Activated CD4-positive, alpha-beta T cell treated with anti-CD3 and anti-CD28 coated beads, Interleukin-2, amount 10 ng/mL, durations not matched to agents 24 days and 14 days (primary cell): ENCODE results near the gene TRMT11. TPM values are rescaled to one million over a fixed set of nuclear protein-coding genes. Genes with fewer than 3 reads are reported as not detected.
"Not testable (repeated sequence)": the region's sequence is repeated elsewhere in the genome, so short reads cannot be mapped to it uniquely, and the experiment has no call there.

Experiments
- DNase-seq: peaks from one replicate; pipeline ENCODE4 v3.0.0; 2022
- H3K27ac Mint-ChIP-seq: one replicate; pipeline ENCODE4 v1.8.0; 2022; ENCODE audit warnings: mild to moderate bottlenecking, mixed read lengths
- H3K27me3 Mint-ChIP-seq: one replicate; pipeline ENCODE4 v1.8.0; 2022; ENCODE audit warnings: mixed read lengths
- H3K36me3 Mint-ChIP-seq: one replicate; pipeline ENCODE4 v1.8.0; 2022; ENCODE audit warnings: low read depth, mild to moderate bottlenecking, mixed read lengths
- H3K4me1 Mint-ChIP-seq: one replicate; pipeline ENCODE4 v1.8.0; 2021; ENCODE audit warnings: mixed read lengths
- H3K4me3 Mint-ChIP-seq: one replicate; pipeline ENCODE4 v1.8.0; 2022; ENCODE audit warnings: mild to moderate bottlenecking, moderate library complexity, mixed read lengths
- H3K9me3 Mint-ChIP-seq: one replicate; pipeline ENCODE4 v1.8.0; 2021; ENCODE audit warnings: mixed read lengths
- intact Hi-C: fragments of 100-400 bp; cut with micrococcal nuclease; formaldehyde crosslinking; loops from one replicate; pipeline ENCODE4 v1.15.1; 2023
- total RNA-seq: library from RNA; stranded (reverse); gene quantifications from 2 replicates; pipeline ENCODE4 v1.2.3, GENCODE V29; 2022

TRMT11 gene
- total RNA-seq, 1 donor from 2014 or later, result 34.4 TPM

- DNase-seq, result no peak
- intact Hi-C loops, result loop anchor here (5.0 to 10.0 kb wide), 2 partner anchors 349 to 833 kb away; partner anchors contain the start of gene TPD52L1
- H3K9me3 Mint-ChIP-seq, result no peaks in the 10 kb centered on the region
Measured at GRCh38 chr6:125988280-125988679, 1.9 kb downstream of the TRMT11 start.

GRCh38 chr6:125989631-125990030, 3.3 kb downstream of the TRMT11 start:
- Mint-ChIP-seq H3K9me3 (no peaks in the 10 kb centered on the region), H3K27ac (no peak overlapping the region), H3K4me3 (no peak overlapping the region), H3K36me3 (no peaks in the 10 kb centered on the region), H3K4me1 (peaks cover 11% of the 10 kb centered on the region), H3K27me3 (no peaks in the 10 kb centered on the region)
- DNase-seq, result no peak
- intact Hi-C loops, result loop anchor here (5.0 to 10.0 kb wide), 3 partner anchors 348 to 835 kb away; partner anchors contain the start of gene TPD52L1

More at GRCh38 chr6:125988280-125988679, 1.9 kb downstream of the TRMT11 start:
- H3K36me3 Mint-ChIP-seq, result no peaks in the 10 kb centered on the region
- no peak overlapping the region for H3K27ac Mint-ChIP-seq
- H3K4me3 Mint-ChIP-seq, result no peak overlapping the region
- no peaks in the 10 kb centered on the region for H3K27me3 Mint-ChIP-seq
- peaks cover 9% of the 10 kb centered on the region for H3K4me1 Mint-ChIP-seq

- Mint-ChIP-seq H3K4me3 (no peak overlapping the region), H3K9me3 (no peaks in the 10 kb centered on the region), H3K4me1 (peaks cover 21% of the 10 kb centered on the region), H3K36me3 (no peaks in the 10 kb centered on the region), H3K27ac (no peak overlapping the region), H3K27me3 (no peaks in the 10 kb centered on the region)
- DNase-seq, result no peak
- intact Hi-C loops, result loop anchor here (10.0 kb wide), 1 partner anchor 663 kb away; no protein-coding TSS in a partner anchor
Measured at GRCh38 chr6:125991653-125992052, 5.3 kb downstream of the TRMT11 start.

- intact Hi-C loops, result loop anchor here (10.0 kb wide), 1 partner anchor 660 kb away; no protein-coding TSS in a partner anchor
- no peaks in the 10 kb centered on the region for H3K9me3 Mint-ChIP-seq
- H3K36me3 Mint-ChIP-seq, result peaks cover 16% of the 10 kb centered on the region
- H3K4me3 Mint-ChIP-seq, result no peak overlapping the region
- no peak overlapping the region for H3K27ac Mint-ChIP-seq
- H3K27me3 Mint-ChIP-seq, result no peaks in the 10 kb centered on the region
- no peak for DNase-seq
- peaks cover 15% of the 10 kb centered on the region for H3K4me1 Mint-ChIP-seq
Measured at GRCh38 chr6:125994670-125995488, 8.5 kb downstream of the TRMT11 start.

GRCh38 chr6:125995972-125996580, 9.7 kb downstream of the TRMT11 start:
- Mint-ChIP-seq H3K4me3 (peak overlapping the region; percentile 63), H3K9me3 (no peaks in the 10 kb centered on the region), H3K27ac (no peak overlapping the region), H3K27me3 (no peaks in the 10 kb centered on the region), H3K36me3 (peaks cover 25% of the 10 kb centered on the region), H3K4me1 (peaks cover 13% of the 10 kb centered on the region)
- intact Hi-C loops, result loop anchor here (1.0 to 10.0 kb wide), 3 partner anchors 175 to 1126 kb away; no protein-coding TSS in a partner anchor
- peak; percentile 91 for DNase-seq

- no peak for DNase-seq
- peaks cover 47% of the 10 kb centered on the region for H3K36me3 Mint-ChIP-seq
- H3K4me1 Mint-ChIP-seq, result peaks cover 17% of the 10 kb centered on the region
- H3K9me3 Mint-ChIP-seq, result no peaks in the 10 kb centered on the region
- H3K4me3 Mint-ChIP-seq, result peak overlapping the region; percentile 11
- peak overlapping the region; percentile 27 for H3K27ac Mint-ChIP-seq
- intact Hi-C loops, result no loop called here
- no peaks in the 10 kb centered on the region for H3K27me3 Mint-ChIP-seq
Measured at GRCh38 chr6:126002755-126003679, 16.7 kb downstream of the TRMT11 start.

GRCh38 chr6:126007800-126008199, 21.5 kb downstream of the TRMT11 start:
- Mint-ChIP-seq H3K36me3 (peaks cover 35% of the 10 kb centered on the region), H3K9me3 (no peaks in the 10 kb centered on the region), H3K27ac (no peak overlapping the region), H3K27me3 (no peaks in the 10 kb centered on the region), H3K4me3 (no peak overlapping the region), H3K4me1 (peaks cover 9% of the 10 kb centered on the region)
- intact Hi-C loops, result no loop called here
- DNase-seq, result no peak

- Mint-ChIP-seq H3K27ac (no peak overlapping the region), H3K4me1 (no peaks in the 10 kb centered on the region), H3K27me3 (no peaks in the 10 kb centered on the region), H3K9me3 (no peaks in the 10 kb centered on the region), H3K4me3 (no peak overlapping the region), H3K36me3 (peaks cover 31% of the 10 kb centered on the region)
- intact Hi-C loops, result no loop called here
- DNase-seq, result no peak
Measured at GRCh38 chr6:126010040-126010439, 23.7 kb downstream of the TRMT11 start.

GRCh38 chr6:126015863-126016262, 29.5 kb downstream of the TRMT11 start:
- intact Hi-C loops, result no loop called here
- no peak for DNase-seq
- H3K27ac Mint-ChIP-seq, result no peak overlapping the region
- H3K36me3 Mint-ChIP-seq, result peaks cover 38% of the 10 kb centered on the region
- no peaks in the 10 kb centered on the region for H3K27me3 Mint-ChIP-seq
- no peaks in the 10 kb centered on the region for H3K4me1 Mint-ChIP-seq
- H3K4me3 Mint-ChIP-seq, result no peak overlapping the region
- H3K9me3 Mint-ChIP-seq, result no peaks in the 10 kb centered on the region

- Mint-ChIP-seq H3K36me3 (peaks cover 43% of the 10 kb centered on the region), H3K4me3 (no peak overlapping the region), H3K4me1 (no peaks in the 10 kb centered on the region), H3K9me3 (no peaks in the 10 kb centered on the region), H3K27ac (no peak overlapping the region), H3K27me3 (no peaks in the 10 kb centered on the region)
- no peak for DNase-seq
- intact Hi-C loops, result no loop called here
Measured at GRCh38 chr6:126016591-126016990, 30.3 kb downstream of the TRMT11 start.

GRCh38 chr6:126017668-126018067, 31.3 kb downstream of the TRMT11 start:
- Mint-ChIP-seq H3K4me1 (no peaks in the 10 kb centered on the region), H3K27me3 (no peaks in the 10 kb centered on the region), H3K9me3 (no peaks in the 10 kb centered on the region), H3K27ac (no peak overlapping the region), H3K4me3 (no peak overlapping the region), H3K36me3 (peaks cover 42% of the 10 kb centered on the region)
- DNase-seq, result no peak
- intact Hi-C loops, result no loop called here

GRCh38 chr6:126020305-126021050, 34.1 kb downstream of the TRMT11 start:
- Mint-ChIP-seq H3K27me3 (no peaks in the 10 kb centered on the region), H3K4me1 (no peaks in the 10 kb centered on the region), H3K36me3 (peaks cover 31% of the 10 kb centered on the region), H3K9me3 (no peaks in the 10 kb centered on the region), H3K4me3 (no peak overlapping the region), H3K27ac (no peak overlapping the region)
- DNase-seq, result no peak
- intact Hi-C loops, result no loop called here

- intact Hi-C loops, H3K27ac Mint-ChIP-seq, H3K4me1 Mint-ChIP-seq, H3K27me3 Mint-ChIP-seq, H3K9me3 Mint-ChIP-seq, H3K4me3 Mint-ChIP-seq, DNase-seq: not testable (repeated sequence)
- peaks cover 22% of the 10 kb centered on the region for H3K36me3 Mint-ChIP-seq
Measured at GRCh38 chr6:126023474-126023873, 37.1 kb downstream of the TRMT11 start.
